K562 (cell line): ENCODE measurements around the gene ANKRD44. TPM values are rescaled to one million over a fixed set of nuclear protein-coding genes. Genes with fewer than 3 reads are reported as not detected.
"Not testable (repeated sequence)": the region's sequence is repeated elsewhere in the genome, so short reads cannot be mapped to it uniquely, and the experiment has no call there.

ENCODE experiments used
- ATAC-seq: fragments of 200-7000 bp; cut with Tn5 transposase; 3 replicates; pipeline ENCODE4 v1.9.1; 2020; ENCODE audit warnings: moderate library complexity
- BruUV-seq: library from RNA; stranded (reverse); fragments of 400-500 nt; replicated peaks from 2 replicates; lab custom pipeline; 2021; lab: Mats Ljungman, UMichigan
- CTCF ChIA-PET: fragments of 300-600 bp; formaldehyde crosslinking; extraction: SDS; loops from one replicate; lab custom pipeline; 2021; ENCODE audit warnings: low intra/inter-chr PET ratio; lab: Yijun Ruan, JAX
- POLR2A ChIA-PET: fragments of 300-600, 350-650 bp; sonication (Branson Sonifier 250); formaldehyde crosslinking; extraction: SDS; loops from one replicate; lab custom pipeline; 2021; ENCODE audit warnings: antibody characterized with exemption, inconsistent platforms; lab: Yijun Ruan, JAX
- DNase-seq, 4 experiments: peaks; one replicate each; pipeline versions ENCODE4 v3.0.0 to v3.0.0-alpha.2; 2011 to 2018; ENCODE audit warnings: low spot score in 3 of 4, mixed read lengths in 3 of 4; ENCODE audit errors: extremely low read depth in 1 of 4
- FAIRE-seq: peaks from 2 replicates; lab custom pipeline; 2011; peaks lifted over from hg19 to GRCh38; lab: Jason Lieb, UNC
- H2AFZ ChIP-seq: 2 replicates; pipeline ENCODE4 v1.6.0; 2011; ENCODE audit warnings: low read depth, low read length, control low read depth, inconsistent platforms
- H3K27ac ChIP-seq: fragments of 200-600 bp; 3 replicates; pipeline ENCODE4 v1.8.0; 2011; ENCODE audit warnings: low read depth, mild to moderate bottlenecking, control low read depth, inconsistent platforms, low read length, moderate library complexity, mixed read lengths; ENCODE audit errors: extremely low read depth
- H3K27me3 ChIP-seq, 2 experiments: fragments of 300-600 bp in 1 of 2; 2 replicates in 1 of 2; 3 replicates in 1 of 2; pipeline versions ENCODE4 v1.6.0 to v1.8.0; 2011; ENCODE audit warnings: inconsistent platforms in 2 of 2, low read length in 2 of 2, mild to moderate bottlenecking in 1 of 2, mixed read lengths in 1 of 2, moderate library complexity in 1 of 2; ENCODE audit not compliant: control insufficient read depth in 2 of 2, insufficient read depth in 2 of 2
- H3K36me3 ChIP-seq: fragments of 300-600 bp; 3 replicates; pipeline ENCODE4 v1.8.0; 2011; ENCODE audit warnings: mild to moderate bottlenecking, low read length, inconsistent platforms; ENCODE audit not compliant: control insufficient read depth, insufficient read depth
- H3K4me1 ChIP-seq, 2 experiments: fragments of 200-600 bp in 1 of 2; replicated peaks in 1 of 2; 2 replicates in 1 of 2; 3 replicates in 1 of 2; pipeline versions ENCODE4 v1.5.1 to v1.8.0; 2011; ENCODE audit warnings: inconsistent platforms in 2 of 2, low read length in 2 of 2, mild to moderate bottlenecking in 1 of 2, mixed read lengths in 1 of 2, moderate library complexity in 1 of 2; ENCODE audit not compliant: control insufficient read depth in 2 of 2, insufficient read depth in 2 of 2
- H3K4me2 ChIP-seq: 2 replicates; pipeline ENCODE4 v1.6.1; 2011; ENCODE audit warnings: low read length, control low read depth, inconsistent platforms, mixed read lengths; ENCODE audit not compliant: insufficient read depth
- H3K4me3 ChIP-seq: fragments of 200-600 bp; sonication (generic), shearing (Covaris generic); 2 replicates; pipeline ENCODE4 v1.5.1; 2016; ENCODE audit warnings: control low read depth, inconsistent platforms
- H3K79me2 ChIP-seq: fragments of 200-600 bp; 3 replicates; pipeline ENCODE4 v1.8.0; 2011; ENCODE audit warnings: low read length, inconsistent platforms; ENCODE audit not compliant: control insufficient read depth, insufficient read depth
- H3K9ac ChIP-seq, 2 experiments: 2 replicates each; pipeline versions ENCODE4 v1.6.0 to v1.6.1; 2011; ENCODE audit warnings: low read depth in 2 of 2, low read length in 2 of 2, control low read depth in 1 of 2, inconsistent platforms in 1 of 2, mild to moderate bottlenecking in 1 of 2, mixed read lengths in 1 of 2; ENCODE audit not compliant: insufficient read depth in 1 of 2
- H3K9me1 ChIP-seq: one replicate; pipeline ENCODE4 v1.6.0; 2011; ENCODE audit warnings: inconsistent platforms, mild to moderate bottlenecking, low read length, moderate library complexity; ENCODE audit not compliant: control insufficient read depth, insufficient read depth
- H3K9me3 ChIP-seq: replicated peaks from 2 replicates; pipeline ENCODE4 v1.5.1; 2011; ENCODE audit warnings: low read depth, low read length, inconsistent platforms; ENCODE audit not compliant: control insufficient read depth, insufficient read depth
- H4K20me1 ChIP-seq: replicated peaks from 2 replicates; pipeline ENCODE4 v1.6.1; 2011; ENCODE audit warnings: low read length, inconsistent platforms, mixed read lengths; ENCODE audit not compliant: control insufficient read depth, insufficient read depth
- GTF2F1 ChIP-seq: IDR thresholded peaks from 2 replicates; pipeline ENCODE4 v1.6.1; 2011; ENCODE audit warnings: low read depth, low read length, improper control_type of control experiment
- HLTF ChIP-seq: fragments of 450-650 bp; IDR thresholded peaks from 2 replicates; pipeline ENCODE4 v1.6.1; 2016
- MCM7 ChIP-seq, 2 experiments: fragments of 450-650 bp; IDR thresholded peaks; 2 replicates each; pipeline ENCODE4 v1.6.1; 2016 to 2018
- POLR2AphosphoS2 ChIP-seq: IDR thresholded peaks from 2 replicates; pipeline ENCODE4 v1.6.1; 2012; ENCODE audit warnings: low read length, improper control_type of control experiment
- RBM14 ChIP-seq: fragments of 200-400 bp; formaldehyde crosslinking; IDR thresholded peaks from 2 replicates; pipeline ENCODE4 v1.6.1; 2018; ENCODE audit warnings: low read depth, mild to moderate bottlenecking, low read length, moderate library complexity, borderline replicate concordance; ENCODE audit not compliant: insufficient read depth
- SAFB2 ChIP-seq: fragments of 200-400 bp; formaldehyde crosslinking; IDR thresholded peaks from 2 replicates; pipeline ENCODE4 v1.6.1; 2018; ENCODE audit warnings: borderline replicate concordance, low read length, low read depth, moderate library complexity; ENCODE audit not compliant: severe bottlenecking
- ZC3H4 ChIP-seq: sonication (generic); formaldehyde crosslinking; IDR thresholded peaks from 2 replicates; pipeline ENCODE4 v1.9.0; 2021; ENCODE audit warnings: missing genetic modification reagents, borderline replicate concordance
- ZNF232 ChIP-seq: sonication (generic); formaldehyde crosslinking; IDR thresholded peaks from 2 replicates; pipeline ENCODE4 v1.8.0; 2022; ENCODE audit warnings: mild to moderate bottlenecking, missing genetic modification reagents
- ZNF282 ChIP-seq: sonication (generic); formaldehyde crosslinking; IDR thresholded peaks from 2 replicates; pipeline ENCODE4 v1.8.1; 2023; ENCODE audit warnings: missing genetic modification reagents
- WGBS: fragments of 100-300 bp; shearing (Covaris generic); methylation state at CpG from one replicate; pipeline ENCODE4 v1.1.6; 2016; ENCODE audit warnings: low coverage, mixed read lengths; ENCODE audit not compliant: insufficient coverage; ENCODE audit errors: missing lambda C conversion rate; 5-methylcytosine and 5-hydroxymethylcytosine counted together
- in situ Hi-C: fragments of 300-500 bp; cut with MboI; formaldehyde crosslinking; loops from 4 replicates; pipeline ENCODE4 v1.15.0; 2018; ENCODE audit warnings: inconsistent platforms, mixed read lengths
- intact Hi-C: fragments of 100-400 bp; cut with micrococcal nuclease; formaldehyde crosslinking; loops from 2 replicates; pipeline ENCODE4 v1.14.2; 2022
- polyA plus RNA-seq, 8 experiments: library from polyadenylated mRNA; depleted of rRNA in 4 of 8; stranded (reverse) in 5 of 8; unstranded in 3 of 8; fragments of >200 nt; fragmentation: Nextera tagmentation in 2 of 8; fragmentation: Illumina TruSeq in 1 of 8; extraction: Ambion mirVana in 2 of 8; extraction: Trizol in 1 of 8; gene quantifications; 2 replicates each; pipeline versions ENCODE4 v1.2.1 to v1.2.3, GENCODE V29; 2011 to 2014; ENCODE audit warnings: inconsistent platforms in 1 of 8, missing spikeins in 1 of 8
- total RNA-seq, 7 experiments: library from RNA; depleted of rRNA in 6 of 7; stranded (reverse); fragments of >200 nt in 6 of 7; fragmentation: Illumina TruSeq in 2 of 7; extraction: Trizol in 2 of 7; gene quantifications; 2 replicates each; pipeline versions ENCODE4 v1.2.1 to v1.2.3, GENCODE V29; 2011 to 2021; ENCODE audit warnings: low replicate concordance in 1 of 7
- TF ChIP-seq, protein P1 (sequence below): sonication (generic); formaldehyde crosslinking; IDR thresholded peaks from 2 replicates; pipeline ENCODE4 v1.8.0; 2022; ENCODE audit warnings: mild to moderate bottlenecking, missing genetic modification reagents

ANKRD44 gene
- total and polyA plus RNA-seq, 9 of the 15 experiments (the other 6 are each of a cell fraction or from before 2014, with no cell fraction given), result 0.03 to 0.64 (median 0.07) TPM; not detected in 3

DNA sequence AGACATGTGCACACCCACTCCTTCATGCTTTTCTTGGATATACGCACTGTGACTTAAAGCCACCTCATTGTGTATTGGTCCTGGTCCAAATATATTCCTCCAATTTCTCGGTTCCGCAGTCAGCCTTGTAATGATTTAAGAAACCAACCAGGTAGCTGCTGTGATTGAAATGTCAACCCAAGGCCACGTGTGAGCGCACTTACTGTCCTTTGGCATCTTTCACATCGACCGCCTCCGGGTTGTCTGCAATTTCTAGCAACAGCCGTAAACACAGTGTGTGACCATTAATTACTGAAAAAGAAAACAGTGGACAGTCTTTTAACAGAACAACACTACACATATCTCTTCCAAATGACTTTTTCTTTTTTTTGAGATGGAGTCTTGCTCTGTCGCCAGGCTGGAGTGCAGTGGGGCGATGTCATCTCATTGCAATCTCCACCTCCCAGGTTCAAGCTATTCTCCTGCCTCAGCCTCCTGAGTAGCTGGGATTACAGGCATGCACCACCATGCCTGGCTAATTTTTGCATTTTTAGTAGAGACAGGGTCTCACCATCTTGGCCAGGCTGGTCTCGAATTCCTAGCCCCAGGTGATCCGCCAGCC lies 301.7 kb downstream of the ANKRD44 start:
- H3K27ac ChIP-seq, H3K36me3 ChIP-seq, H3K4me3 ChIP-seq, H3K9ac ChIP-seq, DNase-seq, in situ Hi-C loops, BruUV-seq, CTCF ChIA-PET, H3K9me3 ChIP-seq, H4K20me1 ChIP-seq, FAIRE-seq, H3K79me2 ChIP-seq, H3K9me1 ChIP-seq, H2AFZ ChIP-seq, H3K4me2 ChIP-seq, intact Hi-C loops, H3K4me1 ChIP-seq, H3K27me3 ChIP-seq, ATAC-seq, POLR2A ChIA-PET: not testable (repeated sequence)
- WGBS, result 5% methylated on average over 11 of the region's 13 CpGs

DNA sequence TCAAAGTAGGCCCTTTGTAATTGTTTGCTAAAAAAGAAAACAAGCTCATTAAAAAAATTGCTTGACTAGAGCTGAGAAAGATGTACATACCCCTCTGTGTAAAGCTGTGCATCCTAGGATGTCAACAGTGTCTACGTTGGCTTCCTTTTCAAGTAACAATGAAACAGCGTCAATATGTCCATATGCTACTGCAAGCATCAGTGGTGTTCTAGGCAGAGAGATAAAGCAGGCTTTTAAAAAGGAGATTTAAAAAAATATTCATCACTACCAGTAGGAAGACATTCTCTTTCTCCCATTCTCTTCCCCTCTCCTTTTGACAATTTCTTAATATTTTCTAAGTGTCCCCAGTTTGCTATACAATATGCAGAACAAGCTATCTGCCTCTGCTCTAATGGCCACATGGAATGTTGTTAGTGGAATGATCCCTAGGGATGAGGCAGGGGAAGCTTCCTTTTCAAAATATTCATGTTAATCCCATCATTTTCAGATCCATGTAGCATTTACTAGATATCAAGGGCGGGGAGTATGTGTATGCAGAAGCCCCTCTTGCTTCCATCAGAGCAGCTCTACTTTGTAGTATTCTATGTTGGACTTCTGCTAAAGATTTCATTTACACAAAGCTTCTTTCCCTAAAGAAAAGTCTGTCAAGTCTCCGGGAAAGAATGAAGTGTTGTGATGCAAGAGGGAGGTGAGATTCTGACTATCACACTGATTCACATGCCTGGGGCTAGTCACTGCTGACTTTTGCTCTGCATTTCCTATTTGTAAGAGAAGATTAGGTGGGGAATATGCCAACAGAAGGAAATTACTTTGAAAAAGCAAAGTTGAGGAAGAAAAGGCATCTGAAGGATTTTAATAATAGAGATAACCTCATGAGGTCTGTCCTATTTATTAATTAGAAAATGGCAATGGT lies 302.6 kb downstream of the ANKRD44 start:
- H2AFZ ChIP-seq, result no peak overlapping the region
- no peak overlapping the region for H3K4me3 ChIP-seq
- H3K36me3 ChIP-seq, result no peaks in the 10 kb centered on the region
- no peaks in the 10 kb centered on the region for H4K20me1 ChIP-seq
- in situ Hi-C loops (no loop called here), intact Hi-C loops (no loop called here)
- no peak overlapping the region for H3K9ac ChIP-seq
- ATAC-seq (no peak), FAIRE-seq (no peak), DNase-seq (no peak)
- no TSS peak for BruUV-seq
- peaks cover 0 to 8% of the 10 kb centered on the region in 2 experiments; a peak in 2 of 5 replicates for H3K27me3 ChIP-seq
- no peaks in the 10 kb centered on the region for H3K9me1 ChIP-seq
- no peaks in the 10 kb centered on the region for H3K79me2 ChIP-seq
- no peak overlapping the region for H3K27ac ChIP-seq
- WGBS, result 0% methylated on average over 4 of the region's 4 CpGs
- ChIA-PET CTCF (no interaction called here), POLR2A (interaction anchor here (1.0 kb wide), 1 partner anchor 25 kb away, joined by 3 read pairs; no protein-coding TSS in a partner anchor)
- no peaks in the 10 kb centered on the region for H3K9me3 ChIP-seq
- no peak overlapping the region for H3K4me2 ChIP-seq
- peaks cover 0 to 4% of the 10 kb centered on the region in 2 experiments; a peak in 1 of 5 replicates for H3K4me1 ChIP-seq
- TF ChIP-seq POLR2AphosphoS2 (no peak), RBM14 (no peak), ZNF282 (no peak), SAFB2 (no peak), MCM7 (IDR thresholded peaks at IDR 0.05) (no peak), HLTF (no peak), ZNF232 (no peak), ZC3H4 (CRISPR knock-in tag) (no peak), GTF2F1 (no peak)
- TF ChIP-seq, protein P1, sequence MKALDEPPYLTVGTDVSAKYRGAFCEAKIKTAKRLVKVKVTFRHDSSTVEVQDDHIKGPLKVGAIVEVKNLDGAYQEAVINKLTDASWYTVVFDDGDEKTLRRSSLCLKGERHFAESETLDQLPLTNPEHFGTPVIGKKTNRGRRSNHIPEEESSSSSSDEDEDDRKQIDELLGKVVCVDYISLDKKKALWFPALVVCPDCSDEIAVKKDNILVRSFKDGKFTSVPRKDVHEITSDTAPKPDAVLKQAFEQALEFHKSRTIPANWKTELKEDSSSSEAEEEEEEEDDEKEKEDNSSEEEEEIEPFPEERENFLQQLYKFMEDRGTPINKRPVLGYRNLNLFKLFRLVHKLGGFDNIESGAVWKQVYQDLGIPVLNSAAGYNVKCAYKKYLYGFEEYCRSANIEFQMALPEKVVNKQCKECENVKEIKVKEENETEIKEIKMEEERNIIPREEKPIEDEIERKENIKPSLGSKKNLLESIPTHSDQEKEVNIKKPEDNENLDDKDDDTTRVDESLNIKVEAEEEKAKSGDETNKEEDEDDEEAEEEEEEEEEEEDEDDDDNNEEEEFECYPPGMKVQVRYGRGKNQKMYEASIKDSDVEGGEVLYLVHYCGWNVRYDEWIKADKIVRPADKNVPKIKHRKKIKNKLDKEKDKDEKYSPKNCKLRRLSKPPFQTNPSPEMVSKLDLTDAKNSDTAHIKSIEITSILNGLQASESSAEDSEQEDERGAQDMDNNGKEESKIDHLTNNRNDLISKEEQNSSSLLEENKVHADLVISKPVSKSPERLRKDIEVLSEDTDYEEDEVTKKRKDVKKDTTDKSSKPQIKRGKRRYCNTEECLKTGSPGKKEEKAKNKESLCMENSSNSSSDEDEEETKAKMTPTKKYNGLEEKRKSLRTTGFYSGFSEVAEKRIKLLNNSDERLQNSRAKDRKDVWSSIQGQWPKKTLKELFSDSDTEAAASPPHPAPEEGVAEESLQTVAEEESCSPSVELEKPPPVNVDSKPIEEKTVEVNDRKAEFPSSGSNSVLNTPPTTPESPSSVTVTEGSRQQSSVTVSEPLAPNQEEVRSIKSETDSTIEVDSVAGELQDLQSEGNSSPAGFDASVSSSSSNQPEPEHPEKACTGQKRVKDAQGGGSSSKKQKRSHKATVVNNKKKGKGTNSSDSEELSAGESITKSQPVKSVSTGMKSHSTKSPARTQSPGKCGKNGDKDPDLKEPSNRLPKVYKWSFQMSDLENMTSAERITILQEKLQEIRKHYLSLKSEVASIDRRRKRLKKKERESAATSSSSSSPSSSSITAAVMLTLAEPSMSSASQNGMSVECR (CRISPR knock-in tag), result no peak
